Psoas muscle (tissue), 8 donors: ENCODE results near the gene MYL6B. TPM values are rescaled to one million over a fixed set of nuclear protein-coding genes. Genes with fewer than 3 reads are reported as not detected.

Experiments
- ATAC-seq, 4 donors: fragments of 200-7000 bp; cut with Tn5 transposase; one replicate each; pipeline ENCODE4 v1.9.1; 2020; ENCODE audit warnings: moderate library complexity in 3 of 4, mild to moderate bottlenecking in 2 of 4
- DNase-seq, 2 donors: peaks; one replicate each; pipeline ENCODE4 v3.0.0-alpha.2; 2020
- H3K27ac ChIP-seq: fragments of 200-600 bp; one replicate; pipeline ENCODE4 v1.8.0; 2022
- H3K27me3 ChIP-seq, 3 donors: fragments of 200-600 bp in 1 of 3; one replicate each; pipeline versions ENCODE4 v1.6.1 to v1.8.0; 2013 to 2022; ENCODE audit warnings: low read length in 2 of 3, mild to moderate bottlenecking in 2 of 3, moderate library complexity in 1 of 3; ENCODE audit not compliant: insufficient read depth in 3 of 3
- H3K36me3 ChIP-seq, 2 donors: fragments of 200-600 bp in 1 of 2; one replicate each; pipeline versions ENCODE4 v1.6.1 to v1.8.0; 2013 to 2022; ENCODE audit warnings: low read depth in 1 of 2, mild to moderate bottlenecking in 1 of 2, moderate library complexity in 1 of 2; ENCODE audit not compliant: insufficient read depth in 1 of 2
- H3K4me1 ChIP-seq: fragments of 200-600 bp; one replicate; pipeline ENCODE4 v1.8.0; 2022
- H3K4me3 ChIP-seq: fragments of 200-600 bp; one replicate; pipeline ENCODE4 v1.8.0; 2022; ENCODE audit warnings: mild to moderate bottlenecking
- H3K9me3 ChIP-seq: fragments of 200-600 bp; one replicate; pipeline ENCODE4 v1.8.0; 2022
- CTCF ChIP-seq: fragments of 200-600 bp; IDR thresholded peaks from one replicate; pipeline ENCODE4 v1.8.0; 2022; ENCODE audit warnings: antibody characterized with exemption
- WGBS, 3 donors: extraction: QIAGEN DNeasy Blood & Tissue Kit; methylation state at CpG; one replicate each; pipeline versions ENCODE4 v1.1.6 to v1.1.7; 2013; 5-methylcytosine and 5-hydroxymethylcytosine counted together
- intact Hi-C, 2 donors: fragments of 100-400 bp; cut with DNase I; formaldehyde crosslinking; loops; one replicate each; pipeline versions ENCODE4 v1.11.0 to v1.14.2; 2022
- polyA plus RNA-seq, 3 donors: library from polyadenylated mRNA; stranded (reverse); fragments of 200-250 nt; gene quantifications; one replicate each; pipeline ENCODE4 v1.2.3, GENCODE V29; 2013
- total RNA-seq, 4 donors: library from RNA; stranded (reverse); fragmentation: NEBNext Ultra II Directional in 2 of 4; extraction: Animal tissue kit (Norgen Biotek cat#: 25700) in 2 of 4; gene quantifications; one replicate each; pipeline versions ENCODE4 v1.2.1 to v1.2.4, GENCODE V29; 2021 to 2023
- donor health status: healthy with polysubstance abuse.
- donor health status: DM: no; HTN: no; CAD: no; lungs with moderate emphysema.
- donor health status: Bipolar disorder and iron deficiency.
- donor health status: healthy.
- donor health status: DM: yes; HTN: yes; CAD: no.
- donor health status: DM: no; HTN: no; CAD: no.
- donor health status: DM: no; HTN: no; CAD: no.
- donor health status: DM: yes; HTN: yes; CAD: no.

The MYL6B gene
- total and polyA plus RNA-seq, 7 donors = 113 to 2,222 (median 553) TPM

- Histone ChIP-seq H3K4me3 (peak within 1 kb of the TSS; percentile 81), H3K27ac (peak within 1 kb of the TSS; percentile 95), H3K4me1 (peaks cover 44% of the 10 kb centered on the region), H3K36me3 (peaks cover 3 to 40% of the 10 kb centered on the region in 2 donors), H3K9me3 (no peaks in the 10 kb centered on the region), H3K27me3 (no peaks in the 10 kb centered on the region)
- ATAC-seq (peak; percentile 80 to 86 (median 82)), DNase-seq (peak; percentile 97 to 98)
- peak; percentile 52 for TF ChIP-seq CTCF
- 0 to 1% (median 0%) methylated on average over 50 to 61 of the region's 61 CpGs for WGBS, 3 donors
- intact Hi-C loops = loop anchor here in 1 of 2 donors (5.0 kb wide), 1 partner anchor 104 kb away; the partner anchor contains the start of genes NABP2 and RNF41
Measured at GRCh38 chr12:56117778-56118687, 34.4 kb upstream of the MYL6B start, which contains the start of gene ZC3H10. Gene ZC3H10, plus strand, starts transcription at chr12:56118266. Its CDS starts 2,297 bp downstream, at chr12:56120563.

GRCh38 chr12:56118688-56119357 lies 33.6 kb upstream of the MYL6B start:
- TF ChIP-seq CTCF = no peak
- Histone ChIP-seq H3K27ac (peak overlapping the region; percentile 95), H3K4me3 (peak overlapping the region; percentile 81), H3K9me3 (no peaks in the 10 kb centered on the region), H3K27me3 (no peaks in the 10 kb centered on the region), H3K36me3 (peaks cover 3 to 32% of the 10 kb centered on the region in 2 donors), H3K4me1 (peaks cover 44% of the 10 kb centered on the region)
- intact Hi-C loops = loop anchor here (1.0 to 5.0 kb wide), 2 partner anchors 103 to 105 kb away; partner anchors contain the start of genes NABP2 (in 2 of the 2) and RNF41 (in 1 of the 2)
- DNase-seq (peak in 1 of 2 donors; percentile 23), ATAC-seq (no peak)
- WGBS, 3 donors = 8 to 12% (median 9%) methylated on average over 13 of the region's 13 CpGs

- Histone ChIP-seq H3K36me3 (peaks cover 3 to 29% of the 10 kb centered on the region in 2 donors), H3K9me3 (no peaks in the 10 kb centered on the region), H3K27ac (peak overlapping the region; percentile 95), H3K4me1 (peaks cover 44% of the 10 kb centered on the region), H3K27me3 (no peaks in the 10 kb centered on the region), H3K4me3 (peak overlapping the region; percentile 81)
- TF ChIP-seq CTCF = peak; percentile 78
- DNase-seq (peak; percentile 75 to 87), ATAC-seq (peak; percentile 65 to 72 (median 70))
- 0 to 1% (median 0%) methylated on average over 2 of the region's 2 CpGs for WGBS, 3 donors
- intact Hi-C loops = loop anchor here (1.0 to 5.0 kb wide), 2 partner anchors 103 to 105 kb away; partner anchors contain the start of genes NABP2 (in 2 of the 2) and RNF41 (in 1 of the 2)
Measured at GRCh38 chr12:56119361-56119796, 33.0 kb upstream of the MYL6B start.

- WGBS, 3 donors = 71 to 76% (median 72%) methylated on average over 16 to 17 of the region's 17 CpGs
- peak in 1 of 2 donors; percentile 21 for DNase-seq
- no peak for ATAC-seq
- Histone ChIP-seq H3K27ac (peak overlapping the region; percentile 95), H3K4me3 (peak overlapping the region; percentile 81), H3K9me3 (no peaks in the 10 kb centered on the region), H3K4me1 (peaks cover 42% of the 10 kb centered on the region), H3K27me3 (no peaks in the 10 kb centered on the region), H3K36me3 (peaks cover 3 to 29% of the 10 kb centered on the region in 2 donors)
- TF ChIP-seq CTCF = no peak
- intact Hi-C loops = loop anchor here (2.0 to 10.0 kb wide), 3 partner anchors 37 to 344 kb away; partner anchors contain the start of genes MYL6 (in 1 of the 2), SMARCC2 (in 1 of the 2) and SPRYD4 (in 1 of the 2)
Measured at GRCh38 chr12:56120158-56120846, 32.1 kb upstream of the MYL6B start.
